GM10248 (cell line): ENCODE data around the gene MAP2K2.
A peak's percentile ranks its signal among the peaks of the same experiment; 100 is the strongest.

Experiments
- CTCF ChIA-PET: fragments of 300-600 bp; sonication (Branson Sonifier 250); formaldehyde crosslinking; extraction: SDS; loops from one replicate; lab custom pipeline; 2021; ENCODE audit warnings: antibody characterized with exemption; lab: Yijun Ruan, JAX
- POLR2A ChIA-PET: fragments of 350-650 bp; sonication (Branson Sonifier 250); formaldehyde crosslinking; extraction: SDS; loops from one replicate; lab custom pipeline; 2020; ENCODE audit warnings: antibody characterized with exemption; lab: Yijun Ruan, JAX
- DNase-seq: peaks from one replicate; pipeline ENCODE4 v3.0.0; 2012; ENCODE audit errors: extremely low spot score
- CTCF ChIP-seq: IDR thresholded peaks from 2 replicates; pipeline ENCODE4 v1.5.1; 2012; ENCODE audit warnings: mild to moderate bottlenecking, low read depth; ENCODE audit errors: extremely low read depth, missing control alignments, control extremely low read depth

MAP2K2 gene

DNA sequence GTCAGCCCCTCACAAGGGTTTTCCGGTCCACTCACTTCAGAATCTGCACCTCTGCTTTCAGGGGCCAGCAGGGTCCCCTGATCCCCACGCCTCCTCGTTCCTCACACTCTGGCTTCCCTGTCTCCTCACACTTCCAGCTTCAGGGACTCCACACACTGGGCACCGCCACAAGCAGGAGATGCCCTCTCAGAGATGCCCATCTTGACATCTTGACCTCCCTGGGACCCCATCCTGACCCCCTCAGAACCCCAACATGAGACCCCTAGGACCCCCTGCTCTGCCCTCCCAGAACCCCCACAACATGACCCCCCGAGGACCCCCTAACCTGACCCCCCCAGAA, 2.7 kb downstream of the MAP2K2 start:
- ChIA-PET CTCF (interaction anchor here (3.1 kb wide), 1 partner anchor 19 kb away, joined by 19 read pairs; no protein-coding TSS in a partner anchor), POLR2A (no interaction called here)
- DNase-seq, result no peak
- no peak for TF ChIP-seq CTCF

GRCh38 chr19:4120559-4121272, 3.2 kb downstream of the MAP2K2 start:
- TF ChIP-seq CTCF, result no peak
- DNase-seq, result no peak
- POLR2A ChIA-PET, result no interaction called here
- CTCF ChIA-PET, result interaction anchor here (3.1 kb wide), 1 partner anchor 19 kb away, joined by 19 read pairs; no protein-coding TSS in a partner anchor

- ChIA-PET CTCF (interaction anchor here (1.3 to 3.1 kb wide), 2 partner anchors 20 to 23 kb away, joined by 3 to 19 read pairs; no protein-coding TSS in a partner anchor), POLR2A (no interaction called here)
- TF ChIP-seq CTCF, result no peak
Measured at GRCh38 chr19:4119763-4120162, 4.2 kb downstream of the MAP2K2 start.

DNA sequence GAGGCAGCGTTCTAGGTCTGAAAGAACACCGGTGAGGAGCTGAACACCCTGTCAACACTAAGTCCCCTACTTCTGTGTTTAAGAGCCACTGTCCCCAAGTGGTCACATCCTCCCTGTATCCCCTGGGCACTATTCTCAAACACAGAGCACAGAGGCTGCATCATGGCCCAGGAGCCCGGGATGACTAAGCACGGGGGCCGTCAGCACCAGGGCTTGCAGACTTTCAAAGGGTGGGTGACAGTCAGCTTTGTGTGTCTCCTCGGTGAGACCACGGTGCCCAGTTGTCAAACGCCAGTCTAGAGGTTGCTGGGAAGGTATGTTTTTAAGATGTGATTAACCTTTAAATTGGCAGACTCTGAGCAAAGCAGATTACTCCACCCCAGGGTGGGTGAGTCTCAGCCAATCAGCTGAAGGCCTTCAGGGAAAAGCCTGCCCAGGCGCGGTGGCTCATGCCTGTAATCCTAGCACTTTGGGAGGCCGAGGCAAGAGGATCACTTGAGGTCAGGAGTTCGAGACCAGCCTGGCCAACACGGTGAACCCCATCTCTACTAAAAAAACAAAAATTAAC, 8.0 kb downstream of the MAP2K2 start:
- no peak for TF ChIP-seq CTCF
- DNase-seq, result no peak
- ChIA-PET POLR2A (interaction anchor here (0.7 to 1.1 kb wide), 2 partner anchors 27 to 33 kb away, joined by 3 read pairs; no protein-coding TSS in a partner anchor), CTCF (interaction anchor here (0.7 to 6.0 kb wide), 5 partner anchors 20 to 114 kb away, joined by 3 to 46 read pairs (median 3); no protein-coding TSS in a partner anchor)

More at GRCh38 chr19:4119763-4120162, 4.2 kb downstream of the MAP2K2 start:
- DNase-seq, result no peak

DNA sequence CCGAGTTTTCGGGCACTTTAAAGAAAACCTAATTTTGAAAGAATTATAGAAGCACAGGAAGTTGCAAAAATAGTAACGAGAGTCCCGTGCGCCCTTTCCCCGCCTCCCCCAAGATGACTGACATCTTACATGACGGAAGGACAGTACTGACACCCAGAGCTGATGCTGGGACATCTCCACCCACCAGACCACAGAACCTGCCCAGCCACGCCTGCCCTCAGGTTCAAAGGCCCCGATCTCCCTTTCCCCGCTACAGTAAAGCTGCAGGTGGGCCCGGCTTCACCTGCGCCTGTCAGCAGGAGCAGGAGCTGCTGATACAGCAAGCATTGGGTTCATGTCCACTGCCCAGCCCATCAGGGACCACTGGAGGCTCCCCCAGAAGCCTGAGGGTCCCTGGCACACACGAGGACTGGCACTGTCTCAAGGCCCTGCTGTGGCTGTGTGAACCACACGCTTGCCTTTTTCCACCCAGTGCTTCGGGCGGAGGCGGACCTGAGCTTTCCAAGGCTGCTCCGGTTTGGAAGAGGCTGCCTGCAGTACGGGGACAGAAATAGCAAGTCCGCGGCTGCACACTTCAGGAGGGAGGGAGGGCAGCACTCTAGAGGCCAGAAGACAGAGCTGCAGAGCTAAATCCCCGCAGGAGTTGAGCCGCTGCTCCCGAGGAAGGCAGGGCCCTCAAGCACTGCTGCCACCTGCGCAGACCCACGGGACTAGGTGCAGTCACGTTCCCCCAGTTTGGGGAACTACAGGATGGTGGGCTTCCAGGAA, 8.7 kb downstream of the MAP2K2 start:
- peak; percentile 90 for DNase-seq
- CTCF ChIA-PET, result interaction anchor here (0.7 to 6.0 kb wide), 8 partner anchors 19 to 113 kb away, joined by 3 to 46 read pairs (median 3); no protein-coding TSS in a partner anchor
- POLR2A ChIA-PET, result interaction anchor here (0.7 to 1.1 kb wide), 2 partner anchors 26 to 33 kb away, joined by 3 read pairs; no protein-coding TSS in a partner anchor
- TF ChIP-seq CTCF, result no peak

DNA sequence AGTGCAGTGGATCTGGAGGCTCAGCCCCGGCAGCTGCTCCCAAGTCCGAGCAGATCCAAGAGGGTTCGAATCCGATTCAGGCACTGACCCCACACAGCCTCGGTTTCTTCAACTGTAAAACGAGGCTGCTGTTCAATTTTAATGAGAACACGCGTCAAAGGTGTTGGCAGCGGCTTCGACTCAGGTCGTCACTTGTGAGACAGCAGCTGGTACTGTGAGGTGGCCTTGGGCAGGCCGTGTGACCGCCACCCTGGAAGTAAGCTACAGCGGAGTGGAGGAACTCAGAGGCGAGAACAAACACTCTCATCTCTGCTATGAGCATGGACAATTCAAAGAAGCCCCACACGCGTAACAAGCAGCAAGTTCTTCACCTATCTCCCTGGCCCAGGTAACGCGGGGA, 9.7 kb downstream of the MAP2K2 start:
- CTCF ChIA-PET, result interaction anchor here (0.8 to 6.0 kb wide), 3 partner anchors 21 to 54 kb away, joined by 3 to 46 read pairs (median 3); no protein-coding TSS in a partner anchor
- DNase-seq, result no peak
- no peak for TF ChIP-seq CTCF
- POLR2A ChIA-PET, result no interaction called here
